Measurements from ENCODE around the gene GPR137. TPM values are rescaled to one million over a fixed set of nuclear protein-coding genes. Genes with fewer than 3 reads are reported as not detected.

Gene GPR137
- total RNA-seq, 1 donor from 2014 or later: 71.4 TPM

DNA sequence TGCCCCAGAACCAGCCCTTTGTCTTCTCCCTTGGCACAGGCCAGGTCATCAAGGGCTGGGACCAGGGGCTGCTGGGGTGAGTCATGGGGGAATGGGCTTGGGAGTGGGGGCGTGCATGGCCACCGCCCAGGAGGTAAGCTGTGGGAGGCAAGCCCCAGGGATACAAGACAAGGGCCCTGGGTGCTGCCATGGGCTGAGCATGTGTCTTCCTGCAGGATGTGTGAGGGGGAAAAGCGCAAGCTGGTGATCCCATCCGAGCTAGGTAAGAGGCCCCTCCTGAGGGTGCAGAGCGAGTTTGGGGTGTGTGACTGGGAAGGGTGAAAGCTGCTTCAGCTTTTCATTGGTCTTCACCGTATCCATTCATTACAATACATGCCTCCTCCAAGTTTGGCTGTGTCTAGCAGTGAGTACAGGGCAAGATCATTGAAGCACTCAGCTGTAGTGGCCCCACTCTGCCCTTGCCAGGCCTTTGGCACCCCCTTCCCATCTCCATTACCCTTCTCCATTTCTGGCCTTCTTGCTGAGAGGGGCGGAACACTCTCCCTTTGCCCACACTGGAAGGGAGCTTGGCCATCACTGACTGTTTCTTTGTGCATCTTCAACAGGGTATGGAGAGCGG lies 42.3 kb upstream of the GPR137 start:
- Mint-ChIP-seq H3K27me3 (ENCODE audit: unreplicated experiment) (no peaks in the 10 kb centered on the region), H3K4me3 (ENCODE audit: unreplicated experiment) (peak overlapping the region; percentile 53), H3K9me3 (ENCODE audit: unreplicated experiment) (no peaks in the 10 kb centered on the region), H3K4me1 (ENCODE audit: unreplicated experiment) (peaks cover 40% of the 10 kb centered on the region), H3K36me3 (ENCODE audit: unreplicated experiment) (peaks cover 12% of the 10 kb centered on the region), H3K27ac (ENCODE audit: unreplicated experiment) (peak overlapping the region; percentile 6)
- no peak for DNase-seq (ENCODE audit: extremely low spot score, unreplicated experiment)
- TF ChIP-seq CTCF (IDR thresholded peaks at IDR 0.05): no peak

DNA sequence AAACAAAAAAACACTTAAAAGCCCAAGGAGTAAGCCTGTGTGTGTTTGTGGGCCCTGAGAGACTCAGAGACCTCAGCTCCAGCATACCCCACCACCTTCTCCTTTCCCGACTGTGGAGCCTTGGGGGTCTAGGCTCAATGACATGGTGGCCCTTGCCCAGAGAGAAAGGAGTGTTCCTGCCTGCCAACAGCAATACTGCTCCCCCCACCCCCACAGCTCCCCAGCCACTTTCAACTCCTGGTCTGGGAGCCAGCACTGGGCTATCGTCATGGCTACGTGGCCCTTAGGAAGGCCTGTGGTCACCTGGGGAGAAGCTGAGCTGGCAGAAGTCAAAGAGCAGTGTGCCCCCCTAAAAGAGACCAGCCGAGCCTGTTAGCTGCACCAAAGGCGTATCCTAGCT lies 41.5 kb upstream of the GPR137 start:
- no peaks in the 10 kb centered on the region for H3K9me3 Mint-ChIP-seq (ENCODE audit: unreplicated experiment)
- peak overlapping the region; percentile 47 for H3K27ac Mint-ChIP-seq (ENCODE audit: unreplicated experiment)
- no peak for TF ChIP-seq CTCF (IDR thresholded peaks at IDR 0.05)
- peaks cover 12% of the 10 kb centered on the region for H3K36me3 Mint-ChIP-seq (ENCODE audit: unreplicated experiment)
- no peak for DNase-seq (ENCODE audit: extremely low spot score, unreplicated experiment)
- peaks cover 40% of the 10 kb centered on the region for H3K4me1 Mint-ChIP-seq (ENCODE audit: unreplicated experiment)
- no peaks in the 10 kb centered on the region for H3K27me3 Mint-ChIP-seq (ENCODE audit: unreplicated experiment)
- peak overlapping the region; percentile 22 for H3K4me3 Mint-ChIP-seq (ENCODE audit: unreplicated experiment)

DNA sequence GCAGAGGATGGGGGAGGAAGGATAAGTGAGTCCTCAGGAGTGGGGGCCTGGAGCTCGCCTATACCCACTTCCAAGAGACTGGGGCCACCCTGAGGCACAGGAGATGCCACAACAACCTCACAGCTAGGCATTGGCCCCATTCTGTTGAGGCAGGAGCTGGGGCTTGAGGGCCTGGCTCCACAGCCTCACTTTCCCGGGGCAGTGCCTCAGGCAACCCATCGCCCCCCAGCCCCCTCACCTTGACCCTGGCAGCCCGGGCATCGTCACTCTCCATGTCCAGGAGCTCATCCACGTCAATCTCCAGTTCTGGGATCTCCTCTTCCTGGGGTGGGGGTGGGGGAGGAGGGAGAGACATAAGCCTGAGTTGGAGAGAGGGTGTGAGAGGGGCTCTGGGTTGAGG lies 40.7 kb upstream of the GPR137 start:
- H3K36me3 Mint-ChIP-seq (ENCODE audit: unreplicated experiment): peaks cover 12% of the 10 kb centered on the region
- no peaks in the 10 kb centered on the region for H3K27me3 Mint-ChIP-seq (ENCODE audit: unreplicated experiment)
- no peak for TF ChIP-seq CTCF (IDR thresholded peaks at IDR 0.05)
- no peak for DNase-seq (ENCODE audit: extremely low spot score, unreplicated experiment)
- peak overlapping the region; percentile 90 for H3K4me3 Mint-ChIP-seq (ENCODE audit: unreplicated experiment)
- peaks cover 39% of the 10 kb centered on the region for H3K4me1 Mint-ChIP-seq (ENCODE audit: unreplicated experiment)
- H3K27ac Mint-ChIP-seq (ENCODE audit: unreplicated experiment): peak overlapping the region; percentile 93
- H3K9me3 Mint-ChIP-seq (ENCODE audit: unreplicated experiment): no peaks in the 10 kb centered on the region

DNA sequence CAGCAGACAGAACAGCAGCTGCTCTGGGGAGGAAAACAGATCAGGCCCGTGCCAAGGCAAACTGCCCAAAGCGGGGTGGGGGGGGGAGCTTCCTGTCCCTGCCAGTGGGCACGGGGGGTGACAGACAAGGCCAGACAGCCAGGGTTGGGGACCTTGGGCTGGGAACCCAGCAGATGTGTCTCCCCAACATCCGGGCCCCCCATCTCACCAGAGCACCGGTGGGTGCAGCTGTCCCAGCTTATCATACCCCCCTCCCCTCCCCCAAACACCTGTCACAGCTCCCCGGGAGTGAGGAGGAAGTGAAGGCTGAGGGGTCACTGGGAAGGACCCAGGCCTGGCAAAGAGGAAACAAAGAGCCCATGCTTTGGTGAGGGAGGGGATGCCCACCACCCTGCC lies 40.2 kb upstream of the GPR137 start:
- H3K27me3 Mint-ChIP-seq (ENCODE audit: unreplicated experiment): no peaks in the 10 kb centered on the region

More for the DNA sequence above, 40.2 kb upstream of the GPR137 start:
- TF ChIP-seq CTCF (IDR thresholded peaks at IDR 0.05): no peak
- Mint-ChIP-seq H3K4me3 (ENCODE audit: unreplicated experiment) (peak overlapping the region; percentile 90), H3K27ac (ENCODE audit: unreplicated experiment) (peak overlapping the region; percentile 93), H3K4me1 (ENCODE audit: unreplicated experiment) (peaks cover 35% of the 10 kb centered on the region), H3K36me3 (ENCODE audit: unreplicated experiment) (peaks cover 12% of the 10 kb centered on the region), H3K9me3 (ENCODE audit: unreplicated experiment) (no peaks in the 10 kb centered on the region)
- DNase-seq (ENCODE audit: extremely low spot score, unreplicated experiment): no peak
